AG04449 (cell line): Measurements from ENCODE around the gene ZNF215.
"Not testable (repeated sequence)": the region's sequence is repeated elsewhere in the genome, so short reads cannot be mapped to it uniquely, and the experiment has no call there.

ENCODE experiments used
- CTCF ChIA-PET: fragments of 350-600 bp; formaldehyde crosslinking; extraction: SDS; loops from one replicate; lab custom pipeline; 2021; ENCODE audit warnings: antibody characterized with exemption; lab: Yijun Ruan, JAX
- POLR2A ChIA-PET: fragments of 400-600, 350-600 bp; formaldehyde crosslinking; extraction: SDS; loops from one replicate; lab custom pipeline; 2020; ENCODE audit warnings: antibody characterized with exemption, inconsistent platforms; lab: Yijun Ruan, JAX
- DNase-seq: peaks from one replicate; pipeline ENCODE4 v3.0.0-alpha.2; 2010; ENCODE audit warnings: low read depth, low spot score
- H3K4me3 ChIP-seq: 2 replicates; pipeline ENCODE4 v1.5.1; 2011; ENCODE audit warnings: low read depth, mild to moderate bottlenecking, control low read depth, low read length
- CTCF ChIP-seq: IDR thresholded peaks from one replicate; pipeline ENCODE4 v1.5.1; 2011; ENCODE audit warnings: mild to moderate bottlenecking, moderate library complexity, low read length, control low read depth, inconsistent platforms; ENCODE audit not compliant: insufficient read depth; ENCODE audit errors: missing control alignments

Gene ZNF215

GRCh38 chr11:6928916-6929315 lies 2.7 kb downstream of the ZNF215 start:
- no peak overlapping the region for H3K4me3 ChIP-seq
- TF ChIP-seq CTCF, result no peak
- ChIA-PET POLR2A (no interaction called here), CTCF (no interaction called here)
- DNase-seq, result no peak

- ChIA-PET CTCF (interaction anchor here (1.2 kb wide), 1 partner anchor 119 kb away, joined by 3 read pairs; no protein-coding TSS in a partner anchor), POLR2A (no interaction called here)
- no peak for DNase-seq
- no peak for TF ChIP-seq CTCF
- no peak overlapping the region for H3K4me3 ChIP-seq
Measured at GRCh38 chr11:6931146-6931713, 5.0 kb downstream of the ZNF215 start.

DNA sequence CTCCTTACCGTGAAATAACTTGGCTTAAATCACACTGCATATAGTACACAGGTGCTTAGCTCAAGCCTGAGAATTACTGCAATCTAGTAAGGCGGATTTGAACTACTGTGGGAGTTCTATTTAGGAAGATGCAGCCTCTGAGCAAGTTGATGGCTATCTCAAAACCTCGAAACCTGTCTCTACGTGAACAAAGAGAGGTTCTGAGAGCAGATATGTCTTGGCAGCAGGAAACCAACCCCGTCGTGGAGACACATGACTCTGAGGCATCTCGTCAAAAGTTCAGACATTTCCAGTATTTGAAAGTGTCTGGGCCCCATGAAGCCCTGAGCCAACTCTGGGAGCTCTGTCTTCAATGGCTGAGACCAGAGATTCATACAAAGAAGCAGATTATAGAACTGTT lies 5.9 kb downstream of the ZNF215 start:
- TF ChIP-seq CTCF, result no peak
- CTCF ChIA-PET, result no interaction called here
- H3K4me3 ChIP-seq, result no peak overlapping the region
- POLR2A ChIA-PET, result no interaction called here
- DNase-seq, result no peak

- ChIA-PET CTCF (no interaction called here), POLR2A (no interaction called here)
- DNase-seq, result no peak
- TF ChIP-seq CTCF, result no peak
- H3K4me3 ChIP-seq, result no peak overlapping the region
Measured at GRCh38 chr11:6941970-6942369, 15.7 kb downstream of the ZNF215 start.

DNA sequence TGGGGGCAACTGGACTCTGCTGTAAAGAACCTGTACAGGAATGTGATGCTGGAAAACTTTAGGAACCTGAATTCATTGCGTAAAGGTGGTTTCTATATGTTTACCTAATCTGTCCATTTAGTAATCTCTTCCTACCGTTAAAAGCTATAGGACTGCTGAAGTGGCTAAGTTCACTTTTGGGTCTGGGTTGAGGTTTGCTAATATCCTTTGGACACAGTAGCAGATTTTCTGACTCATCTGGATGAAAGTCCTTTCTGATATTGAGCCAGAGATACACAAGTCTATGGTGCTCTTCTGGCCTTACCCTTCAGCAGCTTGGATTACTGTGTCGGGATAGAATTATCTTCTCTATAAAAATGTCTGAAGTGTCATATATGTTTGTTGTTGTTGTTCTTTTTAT lies 16.9 kb downstream of the ZNF215 start:
- H3K4me3 ChIP-seq, result no peak overlapping the region
- CTCF ChIA-PET, result no interaction called here
- no peak for TF ChIP-seq CTCF
- no peak for DNase-seq
- POLR2A ChIA-PET, result no interaction called here

DNA sequence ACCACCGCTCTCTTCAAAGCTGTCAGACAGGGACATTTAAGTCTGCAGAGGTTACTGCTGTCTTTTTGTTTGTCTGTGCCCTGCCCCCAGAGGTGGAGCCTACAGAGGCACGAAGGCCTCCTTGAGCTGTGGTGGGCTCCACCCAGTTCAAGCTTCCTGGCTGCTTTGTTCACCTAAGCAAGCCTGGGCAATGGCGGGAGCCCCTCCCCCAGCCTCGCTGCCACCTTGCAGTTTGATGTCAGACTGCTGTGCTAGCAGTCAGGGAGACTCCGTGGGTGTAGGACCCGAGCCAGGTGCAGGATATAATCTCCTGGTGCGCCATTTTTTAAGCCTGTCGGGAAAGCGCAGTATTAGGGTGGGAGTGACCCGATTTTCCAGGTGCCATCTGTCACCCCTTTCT lies 28.0 kb downstream of the ZNF215 start:
- H3K4me3 ChIP-seq, DNase-seq, CTCF ChIA-PET, POLR2A ChIA-PET: not testable (repeated sequence)

GRCh38 chr11:6962141-6962540 lies 35.9 kb downstream of the ZNF215 start:
- H3K4me3 ChIP-seq, result no peak overlapping the region
- POLR2A ChIA-PET, result no interaction called here
- TF ChIP-seq CTCF, result no peak
- DNase-seq, result no peak
- CTCF ChIA-PET, result no interaction called here
